Measurements from ENCODE around the gene AKR1C2.
"Not testable (repeated sequence)": the region's sequence is repeated elsewhere in the genome, so short reads cannot be mapped to it uniquely, and the experiment has no call there.

AKR1C2 gene

DNA sequence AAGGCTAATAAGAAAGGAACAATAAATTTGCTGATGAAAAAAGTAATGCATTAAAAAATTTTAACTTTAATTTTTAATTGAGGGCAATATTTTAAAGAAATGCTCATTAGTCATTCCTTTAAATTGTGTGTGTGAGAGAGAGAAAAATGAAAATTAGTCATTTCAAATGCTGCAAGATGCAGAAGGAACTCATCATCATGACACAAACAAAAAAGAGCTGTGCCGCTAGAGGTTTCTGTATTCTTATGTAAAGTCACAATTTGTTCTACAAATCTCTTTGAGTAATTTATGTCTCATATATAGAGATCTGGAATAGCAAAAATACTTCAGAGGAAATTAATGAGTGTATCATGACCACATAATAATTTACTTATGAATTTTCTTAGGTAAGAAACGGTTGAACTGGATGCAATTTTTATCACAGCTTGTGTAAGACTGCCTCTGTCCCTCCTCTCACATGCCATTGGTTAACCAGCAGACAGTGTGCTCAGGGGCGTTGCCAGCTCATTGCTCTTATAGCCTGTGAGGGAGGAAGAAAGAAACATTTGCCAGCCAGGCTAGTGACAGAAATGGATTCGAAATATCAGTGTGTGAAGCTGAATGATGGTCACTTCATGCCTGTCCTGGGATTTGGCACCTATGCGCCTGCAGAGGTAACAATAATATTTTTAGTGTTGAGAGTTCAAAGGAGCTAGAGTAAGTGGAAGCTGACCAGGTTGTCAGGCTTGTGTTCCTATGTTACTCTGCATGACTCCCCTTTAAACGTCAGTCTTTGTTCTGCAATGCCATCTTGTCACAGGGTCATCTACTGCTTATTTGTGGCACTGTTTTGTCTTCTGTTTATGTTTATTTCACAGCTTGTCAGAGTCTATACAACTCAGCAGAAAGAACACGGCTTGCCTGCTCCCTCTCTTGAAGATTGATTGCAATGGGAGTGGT lies 40.5 kb downstream of the AKR1C2 start, which contains the start of gene AKR1C1:
AKR1C1 (plus strand) TSS at position 540 of the 939 bp plus-strand sequence; CDS start at position 570, 30 bp downstream.
- not testable (repeated sequence) for H3K27me3 ChIP-seq (replicated peaks; ENCODE audit: control insufficient read depth, insufficient read depth, low read length); H3K4me3 ChIP-seq (replicated peaks; ENCODE audit: low read depth, low read length); H3K36me3 ChIP-seq (ENCODE audit: control insufficient read depth, insufficient read depth, low read length); DNase-seq (ENCODE audit: extremely low read depth, insufficient read length)

DNA sequence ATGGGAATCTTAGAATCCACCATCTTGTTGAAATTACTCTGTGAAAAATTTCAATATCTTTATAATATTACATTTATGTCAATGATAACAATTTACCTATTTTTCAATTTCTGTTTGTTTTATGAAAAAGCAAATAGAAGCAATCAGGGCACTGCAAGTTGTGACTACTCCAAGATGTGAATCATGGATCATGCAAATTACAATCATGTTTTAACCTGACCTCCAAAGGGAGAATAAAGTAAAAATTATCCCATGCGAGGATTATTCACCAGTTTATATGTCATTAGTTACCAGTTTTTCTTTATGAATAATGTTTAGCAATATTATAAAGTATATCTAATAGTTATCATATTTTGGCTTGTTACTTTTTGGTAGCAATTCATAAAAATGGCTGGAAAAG lies 41.3 kb downstream of the AKR1C2 start:
- H3K36me3 ChIP-seq (ENCODE audit: control insufficient read depth, insufficient read depth, low read length); DNase-seq (ENCODE audit: extremely low read depth, insufficient read length); H3K4me3 ChIP-seq (replicated peaks; ENCODE audit: low read depth, low read length); H3K27me3 ChIP-seq (replicated peaks; ENCODE audit: control insufficient read depth, insufficient read depth, low read length): not testable (repeated sequence)

DNA sequence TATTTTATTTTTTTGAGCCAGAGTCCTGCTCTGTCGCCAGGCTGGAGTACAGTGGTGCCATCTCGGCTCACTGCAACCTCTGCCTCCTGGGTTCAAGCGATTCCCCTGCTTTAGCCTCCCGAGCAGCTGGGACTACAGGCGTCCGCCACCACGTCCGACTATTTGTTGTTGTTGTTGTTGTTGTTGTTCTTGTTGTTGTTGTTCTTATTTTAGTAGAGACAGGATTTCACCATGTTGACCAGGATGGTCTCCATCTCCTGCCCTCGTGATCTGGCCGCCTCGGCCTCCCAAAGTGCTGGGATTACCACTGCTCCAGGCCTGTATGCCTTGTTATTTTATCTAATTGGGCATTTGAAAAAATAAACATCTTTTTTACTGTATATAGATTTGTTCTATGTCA lies 42.1 kb downstream of the AKR1C2 start:
- H3K4me3 ChIP-seq (replicated peaks; ENCODE audit: low read depth, low read length); H3K36me3 ChIP-seq (ENCODE audit: control insufficient read depth, insufficient read depth, low read length); DNase-seq (ENCODE audit: extremely low read depth, insufficient read length); H3K27me3 ChIP-seq (replicated peaks; ENCODE audit: control insufficient read depth, insufficient read depth, low read length): not testable (repeated sequence)

DNA sequence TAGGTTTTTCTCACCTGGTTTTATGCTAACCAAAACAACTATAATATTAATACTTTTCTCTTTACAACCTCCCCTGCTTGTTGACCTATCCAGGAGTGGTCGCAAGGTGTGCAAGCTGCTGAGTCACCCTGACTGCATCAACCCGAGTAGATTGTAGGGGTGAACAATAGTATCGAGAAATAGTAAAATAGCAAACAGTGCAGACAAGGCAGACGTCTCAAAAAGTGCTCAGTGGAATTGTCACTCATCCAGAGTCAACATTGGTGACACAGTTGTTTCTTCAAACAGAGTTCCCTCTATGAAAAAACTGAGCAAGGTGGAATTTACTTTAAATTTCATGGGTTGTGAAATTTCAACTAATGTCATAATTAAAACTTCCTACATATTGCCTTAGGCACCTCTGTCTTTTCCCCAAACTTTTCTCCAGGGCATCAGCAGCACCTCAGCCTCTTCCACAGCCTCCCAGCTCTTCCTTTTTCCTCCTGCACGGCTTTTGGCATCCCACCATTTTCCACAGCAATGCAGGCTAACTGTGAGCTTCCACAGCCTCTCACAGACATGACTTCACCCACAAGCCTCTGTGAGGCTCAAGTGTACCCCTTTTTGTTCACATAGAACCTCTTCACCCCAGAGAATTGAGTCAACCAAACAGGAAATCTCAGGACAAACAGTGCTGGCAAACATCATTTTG lies 46.6 kb downstream of the AKR1C2 start:
- not testable (repeated sequence) for H3K27me3 ChIP-seq (replicated peaks; ENCODE audit: control insufficient read depth, insufficient read depth, low read length); DNase-seq (ENCODE audit: extremely low read depth, insufficient read length); H3K36me3 ChIP-seq (ENCODE audit: control insufficient read depth, insufficient read depth, low read length); H3K4me3 ChIP-seq (replicated peaks; ENCODE audit: low read depth, low read length)

- not testable (repeated sequence) for DNase-seq (ENCODE audit: extremely low read depth, insufficient read length); H3K36me3 ChIP-seq (ENCODE audit: control insufficient read depth, insufficient read depth, low read length); H3K27me3 ChIP-seq (replicated peaks; ENCODE audit: control insufficient read depth, insufficient read depth, low read length); H3K4me3 ChIP-seq (replicated peaks; ENCODE audit: low read depth, low read length)
These were observed 47.6 kb downstream of the AKR1C2 start for GRCh38 chr10:4956088-4956487.

- TF ChIP-seq CTCF (IDR thresholded peaks at IDR 0.05; ENCODE audit: insufficient read depth, low read length, poor library complexity, severe bottlenecking), result no peak
These were observed 50.3 kb downstream of the AKR1C2 start for GRCh38 chr10:4953405-4953804.

GRCh38 chr10:4951512-4952162 lies 52.0 kb downstream of the AKR1C2 start:
- not testable (repeated sequence) for H3K36me3 ChIP-seq (ENCODE audit: control insufficient read depth, insufficient read depth, low read length); H3K4me3 ChIP-seq (replicated peaks; ENCODE audit: low read depth, low read length); H3K27me3 ChIP-seq (replicated peaks; ENCODE audit: control insufficient read depth, insufficient read depth, low read length); DNase-seq (ENCODE audit: extremely low read depth, insufficient read length)

More at GRCh38 chr10:4953405-4953804, 50.3 kb downstream of the AKR1C2 start:
- Histone ChIP-seq H3K27me3 (replicated peaks; ENCODE audit: control insufficient read depth, insufficient read depth, low read length) (no peaks in the 10 kb centered on the region), H3K4me3 (replicated peaks; ENCODE audit: low read depth, low read length) (no peak overlapping the region), H3K36me3 (ENCODE audit: control insufficient read depth, insufficient read depth, low read length) (no peaks in the 10 kb centered on the region)
- no peak for DNase-seq (ENCODE audit: extremely low read depth, insufficient read length)

DNA sequence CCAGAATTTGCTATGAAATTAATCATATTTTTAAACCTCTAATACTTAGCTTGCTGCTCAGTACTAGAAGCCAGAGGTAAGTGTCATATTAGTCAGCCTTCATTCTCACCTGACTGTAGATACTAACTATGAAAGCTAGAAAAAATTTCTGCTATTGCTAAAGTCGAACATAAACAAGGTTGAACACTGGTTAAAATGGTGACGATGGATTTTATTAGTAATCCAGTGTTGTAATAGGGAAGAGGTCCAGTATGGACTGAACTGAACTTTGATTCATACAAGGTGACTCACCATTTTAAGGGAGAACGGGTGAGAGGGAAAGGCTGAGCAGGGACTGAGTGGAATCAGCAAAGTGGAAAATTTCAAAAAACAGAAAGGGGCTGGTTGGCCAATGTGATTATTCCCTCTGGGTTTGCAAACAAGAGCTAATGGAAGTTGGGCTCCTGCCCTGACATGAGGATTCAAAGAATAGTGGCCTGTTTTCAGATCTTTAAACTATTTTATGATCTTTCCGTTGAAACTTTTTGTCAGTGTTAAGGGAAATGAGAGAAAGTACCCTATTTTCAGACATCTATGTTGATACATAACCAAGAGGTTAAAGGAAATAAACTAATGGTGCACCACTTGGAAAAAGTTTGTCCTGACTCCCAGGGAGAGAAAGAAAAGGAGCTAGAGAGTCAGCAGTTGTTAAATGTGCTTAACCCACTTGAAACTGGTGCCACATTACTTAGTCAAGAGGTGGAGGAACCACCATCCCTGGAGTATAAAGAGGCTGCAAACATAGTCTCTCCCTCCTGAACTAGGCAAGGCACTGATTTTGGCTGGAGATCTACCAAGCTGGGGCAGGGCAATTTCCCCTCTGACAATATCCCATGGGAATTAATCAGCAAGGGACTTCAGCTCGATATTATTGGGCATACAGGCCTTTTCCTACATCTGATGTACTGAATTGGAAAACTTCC lies 55.7 kb downstream of the AKR1C2 start:
- TF ChIP-seq CTCF (IDR thresholded peaks at IDR 0.05; ENCODE audit: insufficient read depth, low read length, poor library complexity, severe bottlenecking), result no peak
- no peaks in the 10 kb centered on the region for H3K36me3 ChIP-seq (ENCODE audit: control insufficient read depth, insufficient read depth, low read length)
- no peak overlapping the region for H3K4me3 ChIP-seq (replicated peaks; ENCODE audit: low read depth, low read length)
- no peak for DNase-seq (ENCODE audit: extremely low read depth, insufficient read length)
- H3K27me3 ChIP-seq (replicated peaks; ENCODE audit: control insufficient read depth, insufficient read depth, low read length), result no peaks in the 10 kb centered on the region
